Measurements from ENCODE around the gene NFKBIL1. TPM values are rescaled to one million over a fixed set of nuclear protein-coding genes. Genes with fewer than 3 reads are reported as not detected.
A peak's percentile ranks its signal among the peaks of the same experiment; 100 is the strongest.

Gene NFKBIL1
- total and polyA plus RNA-seq, 2 experiments from 2014 or later: 25.0 to 28.9 TPM

DNA sequence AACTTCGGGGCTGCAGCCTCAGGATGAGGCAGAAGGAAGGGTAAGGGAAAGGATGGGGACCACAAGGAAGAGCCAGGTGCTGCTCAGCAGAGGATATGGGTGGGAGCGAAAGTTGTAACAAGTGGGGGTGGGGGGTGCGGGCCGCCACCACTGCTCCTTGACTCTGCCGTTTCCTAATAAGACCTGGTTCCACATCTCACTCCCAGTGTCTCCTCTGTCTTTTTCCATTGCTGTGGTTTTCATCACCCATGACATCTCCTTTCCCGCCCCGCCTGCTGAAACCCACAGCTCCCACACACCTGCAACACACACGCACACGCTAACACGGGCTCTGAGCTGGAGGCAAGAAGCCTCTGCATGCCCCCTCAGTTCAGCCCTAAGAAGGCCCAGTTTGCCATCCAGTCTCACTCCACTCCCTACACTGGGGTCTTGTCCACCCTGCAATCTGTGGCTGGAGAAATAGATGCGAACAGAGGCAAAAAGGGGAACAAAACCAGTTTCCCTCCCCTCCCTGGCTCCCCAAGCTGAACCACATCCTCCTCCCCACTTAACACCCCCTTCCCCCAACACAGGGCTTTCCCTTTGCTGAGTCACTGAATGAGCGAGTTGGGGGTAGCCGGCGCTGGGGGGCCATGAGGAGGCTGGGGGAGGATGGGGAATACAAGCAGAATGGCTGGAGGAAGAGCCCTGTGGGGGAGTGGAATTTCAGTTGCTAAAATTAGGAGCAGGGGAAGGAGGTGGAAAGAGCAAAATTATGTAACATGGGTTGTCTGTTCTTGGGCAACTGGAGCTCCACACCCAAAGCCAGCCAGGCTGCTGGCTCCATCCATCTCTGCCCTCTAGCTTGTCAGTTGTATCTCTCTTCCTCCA is 11.5 kb downstream of the NFKBIL1 start:
- H3K79me2 ChIP-seq: peaks cover 5% of the 10 kb centered on the region
- H3K9me2 ChIP-seq (replicated peaks; ENCODE audit: insufficient read depth): no peaks in the 10 kb centered on the region
- H3K4me2 ChIP-seq: no peak overlapping the region
- TF ChIP-seq EZH2 (IDR thresholded peaks at IDR 0.05; ENCODE audit: borderline replicate concordance): no peak
- TF ChIP-seq, protein P1, sequence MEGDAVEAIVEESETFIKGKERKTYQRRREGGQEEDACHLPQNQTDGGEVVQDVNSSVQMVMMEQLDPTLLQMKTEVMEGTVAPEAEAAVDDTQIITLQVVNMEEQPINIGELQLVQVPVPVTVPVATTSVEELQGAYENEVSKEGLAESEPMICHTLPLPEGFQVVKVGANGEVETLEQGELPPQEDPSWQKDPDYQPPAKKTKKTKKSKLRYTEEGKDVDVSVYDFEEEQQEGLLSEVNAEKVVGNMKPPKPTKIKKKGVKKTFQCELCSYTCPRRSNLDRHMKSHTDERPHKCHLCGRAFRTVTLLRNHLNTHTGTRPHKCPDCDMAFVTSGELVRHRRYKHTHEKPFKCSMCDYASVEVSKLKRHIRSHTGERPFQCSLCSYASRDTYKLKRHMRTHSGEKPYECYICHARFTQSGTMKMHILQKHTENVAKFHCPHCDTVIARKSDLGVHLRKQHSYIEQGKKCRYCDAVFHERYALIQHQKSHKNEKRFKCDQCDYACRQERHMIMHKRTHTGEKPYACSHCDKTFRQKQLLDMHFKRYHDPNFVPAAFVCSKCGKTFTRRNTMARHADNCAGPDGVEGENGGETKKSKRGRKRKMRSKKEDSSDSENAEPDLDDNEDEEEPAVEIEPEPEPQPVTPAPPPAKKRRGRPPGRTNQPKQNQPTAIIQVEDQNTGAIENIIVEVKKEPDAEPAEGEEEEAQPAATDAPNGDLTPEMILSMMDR (IDR thresholded peaks at IDR 0.05; ENCODE audit: poor library complexity): no peak
- no peak for TF ChIP-seq EZH2phosphoT487 (IDR thresholded peaks at IDR 0.05; ENCODE audit: low read depth, severe bottlenecking, unreplicated experiment)
- no peaks in the 10 kb centered on the region for H3K4me1 ChIP-seq (ENCODE audit: insufficient read depth)
- H4K20me1 ChIP-seq (ENCODE audit: insufficient read depth, poor library complexity, severe bottlenecking): no peaks in the 10 kb centered on the region
- DNase-seq (ENCODE audit: low spot score): no peak
- H3K9me3 ChIP-seq (ENCODE audit: low read depth): no peaks in the 10 kb centered on the region
- H3K27ac ChIP-seq: no peak overlapping the region
- H2AFZ ChIP-seq: no peak overlapping the region
- no peaks in the 10 kb centered on the region for H3K27me3 ChIP-seq
- H3K36me3 ChIP-seq (replicated peaks; ENCODE audit: insufficient read depth, low read depth): no peaks in the 10 kb centered on the region
- 96% methylated on average over 13 of the region's 14 CpGs for WGBS (ENCODE audit: low lambda C conversion rate, missing lambda C conversion rate)
- no peak overlapping the region for H3K4me3 ChIP-seq

DNA sequence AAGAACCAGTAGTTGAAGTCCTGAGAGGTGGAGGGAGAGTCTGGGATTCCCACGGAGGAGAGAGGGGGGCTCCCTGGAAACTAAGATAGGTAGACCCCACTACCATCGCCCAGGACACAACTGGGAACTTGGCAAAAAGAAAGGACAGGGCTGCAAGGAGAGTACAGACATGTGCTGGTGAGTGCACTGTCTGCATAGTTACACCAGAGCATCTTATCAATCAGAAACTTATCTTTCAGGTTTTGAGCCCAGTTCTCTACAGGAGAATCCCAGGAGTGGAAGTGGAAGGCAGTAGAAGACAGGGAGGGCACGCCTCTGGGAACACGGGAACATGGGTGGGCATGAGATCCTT is 12.2 kb downstream of the NFKBIL1 start:
- DNase-seq (ENCODE audit: low spot score): no peak
- no peaks in the 10 kb centered on the region for H3K4me1 ChIP-seq (ENCODE audit: insufficient read depth)
- no peaks in the 10 kb centered on the region for H3K79me2 ChIP-seq
- TF ChIP-seq EZH2 (IDR thresholded peaks at IDR 0.05; ENCODE audit: borderline replicate concordance) (no peak), EZH2phosphoT487 (IDR thresholded peaks at IDR 0.05; ENCODE audit: low read depth, severe bottlenecking, unreplicated experiment) (no peak)
- TF ChIP-seq, protein P1 (IDR thresholded peaks at IDR 0.05; ENCODE audit: poor library complexity): no peak
- H3K27ac ChIP-seq: no peak overlapping the region
- H3K4me2 ChIP-seq: no peak overlapping the region
- no peaks in the 10 kb centered on the region for H3K27me3 ChIP-seq
- H3K4me3 ChIP-seq: no peak overlapping the region
- 98% methylated on average over 3 of the region's 4 CpGs for WGBS (ENCODE audit: low lambda C conversion rate, missing lambda C conversion rate)
- no peaks in the 10 kb centered on the region for H4K20me1 ChIP-seq (ENCODE audit: insufficient read depth, poor library complexity, severe bottlenecking)
- no peaks in the 10 kb centered on the region for H3K9me2 ChIP-seq (replicated peaks; ENCODE audit: insufficient read depth)
- H3K36me3 ChIP-seq (replicated peaks; ENCODE audit: insufficient read depth, low read depth): no peaks in the 10 kb centered on the region
- no peaks in the 10 kb centered on the region for H3K9me3 ChIP-seq (ENCODE audit: low read depth)
- no peak overlapping the region for H2AFZ ChIP-seq

DNA sequence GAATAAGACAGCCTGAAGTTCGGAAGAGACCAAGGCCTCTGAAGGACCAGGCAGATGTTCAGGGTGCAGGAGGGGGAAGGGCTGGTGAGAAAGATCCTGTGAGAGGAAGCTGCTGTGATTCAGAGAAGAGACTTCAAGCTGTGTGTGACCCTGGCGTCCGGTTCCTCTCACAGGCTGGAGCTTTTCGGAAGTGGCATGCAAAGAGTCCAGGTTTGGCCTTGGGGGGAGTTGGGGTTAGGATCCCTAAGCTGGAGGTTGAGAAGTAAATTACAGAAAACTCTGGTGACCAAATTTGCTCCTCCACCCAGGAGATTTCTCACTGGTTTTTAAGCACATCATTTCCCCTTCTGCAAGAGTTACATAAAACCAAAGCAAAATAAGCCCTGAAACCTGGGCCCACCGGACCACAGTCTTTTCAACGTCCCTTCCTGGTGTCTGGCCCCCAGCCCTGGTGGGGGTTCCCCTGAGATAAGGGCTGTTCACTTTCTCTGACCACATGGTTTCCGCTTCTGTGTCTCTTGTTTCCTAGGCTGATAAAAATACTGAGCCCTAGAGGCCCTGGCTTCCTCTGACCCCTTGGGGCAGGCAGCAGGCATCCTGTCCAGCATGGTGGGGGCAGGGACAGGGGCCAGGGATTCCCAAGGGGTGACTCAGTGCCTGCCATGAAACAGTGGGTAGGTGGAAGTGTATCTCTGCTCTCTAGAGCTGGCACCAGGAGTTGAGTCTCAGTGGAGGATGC is 12.7 kb downstream of the NFKBIL1 start:
- DNase-seq (ENCODE audit: low spot score): peak; percentile 51
- H4K20me1 ChIP-seq (ENCODE audit: insufficient read depth, poor library complexity, severe bottlenecking): no peaks in the 10 kb centered on the region
- H3K27me3 ChIP-seq: no peaks in the 10 kb centered on the region
- no peak overlapping the region for H3K4me2 ChIP-seq
- no peaks in the 10 kb centered on the region for H3K36me3 ChIP-seq (replicated peaks; ENCODE audit: insufficient read depth, low read depth)
- no peak overlapping the region for H3K4me3 ChIP-seq
- no peak overlapping the region for H2AFZ ChIP-seq
- TF ChIP-seq EZH2phosphoT487 (IDR thresholded peaks at IDR 0.05; ENCODE audit: low read depth, severe bottlenecking, unreplicated experiment): no peak
- no peak for TF ChIP-seq EZH2 (IDR thresholded peaks at IDR 0.05; ENCODE audit: borderline replicate concordance)
- TF ChIP-seq, protein P1 (IDR thresholded peaks at IDR 0.05; ENCODE audit: poor library complexity): no peak
- 72% methylated on average over 7 of the region's 7 CpGs for WGBS (ENCODE audit: low lambda C conversion rate, missing lambda C conversion rate)
- H3K4me1 ChIP-seq (ENCODE audit: insufficient read depth): no peaks in the 10 kb centered on the region
- H3K79me2 ChIP-seq: no peaks in the 10 kb centered on the region
- peak overlapping the region; percentile 34 for H3K27ac ChIP-seq
- H3K9me3 ChIP-seq (ENCODE audit: low read depth): no peaks in the 10 kb centered on the region
- H3K9me2 ChIP-seq (replicated peaks; ENCODE audit: insufficient read depth): no peaks in the 10 kb centered on the region

All from hepatocyte (in vitro differentiated cells).